HEK293 (cell line): ENCODE data around the gene STK24.

ENCODE experiments used
- CTCF ChIA-PET: fragments of 350-600 bp; formaldehyde crosslinking; extraction: SDS; loops from one replicate; lab custom pipeline; 2021; ENCODE audit warnings: antibody characterized with exemption; lab: Yijun Ruan, JAX
- POLR2A ChIA-PET: fragments of 300-600 bp; formaldehyde crosslinking; extraction: SDS; loops from one replicate; lab custom pipeline; 2020; ENCODE audit warnings: antibody characterized with exemption, inconsistent platforms; lab: Yijun Ruan, JAX
- H3K27ac ChIP-seq: fragments of 200-500 bp; sonication (Bioruptor generic); 2 replicates; pipeline ENCODE4 v1.5.1; 2014; ENCODE audit warnings: low read depth, low read length, control low read depth, inconsistent platforms; ENCODE audit errors: extremely low read depth
- H3K36me3 ChIP-seq, 2 experiments: fragments of 200-500 bp in 1 of 2; sonication (Bioruptor generic) in 1 of 2; 1 replicate in 1 of 2; 2 replicates in 1 of 2; pipeline ENCODE4 v1.5.1; 2014 to 2017; ENCODE audit warnings: inconsistent platforms in 2 of 2, low read length in 2 of 2; ENCODE audit not compliant: control insufficient read depth in 2 of 2, insufficient read depth in 1 of 2
- H3K4me1 ChIP-seq: fragments of 200-500 bp; sonication (Bioruptor generic); 2 replicates; pipeline ENCODE4 v1.5.1; 2014; ENCODE audit warnings: mild to moderate bottlenecking, low read length, inconsistent platforms; ENCODE audit not compliant: control insufficient read depth, insufficient read depth
- H3K4me3 ChIP-seq: 2 replicates; pipeline ENCODE4 v1.5.1; 2011; ENCODE audit warnings: low read depth, mild to moderate bottlenecking, control low read depth, low read length, moderate library complexity
- H3K9me3 ChIP-seq: fragments of 200-500 bp; sonication (Bioruptor generic); 2 replicates; pipeline ENCODE4 v1.5.1; 2014; ENCODE audit warnings: low read depth, low read length, inconsistent platforms; ENCODE audit not compliant: control insufficient read depth, insufficient read depth
- FEZF1 ChIP-seq: fragments of 450-650 bp; formaldehyde crosslinking; IDR thresholded peaks from 2 replicates; pipeline ENCODE4 v1.5.1; 2016; ENCODE audit warnings: missing biosample characterization, missing genetic modification characterization
- GLI2 ChIP-seq: fragments of 450-650 bp; formaldehyde crosslinking; IDR thresholded peaks from 2 replicates; pipeline ENCODE4; 2017; ENCODE audit warnings: missing biosample characterization, missing genetic modification characterization, low read depth, borderline replicate concordance
- MEIS1 ChIP-seq: sonication (generic); formaldehyde crosslinking; IDR thresholded peaks from 2 replicates; pipeline ENCODE4 v1.8.1; 2022; ENCODE audit warnings: missing genetic modification reagents, mild to moderate bottlenecking, borderline replicate concordance
- ZBTB6 ChIP-seq: fragments of 450-650 bp; formaldehyde crosslinking; IDR thresholded peaks from 2 replicates; pipeline ENCODE4 v1.5.1; 2017; ENCODE audit warnings: missing biosample characterization, missing genetic modification characterization
- ZNF121 ChIP-seq: fragments of 450-650 bp; formaldehyde crosslinking; IDR thresholded peaks from 2 replicates; pipeline ENCODE4 v1.5.1; 2016; ENCODE audit warnings: missing biosample characterization, missing genetic modification characterization
- ZNF133 ChIP-seq: fragments of 450-650 bp; formaldehyde crosslinking; IDR thresholded peaks from 2 replicates; pipeline ENCODE4 v1.5.1; 2016; ENCODE audit warnings: missing biosample characterization, missing genetic modification characterization
- ZNF157 ChIP-seq: fragments of 450-650 bp; formaldehyde crosslinking; IDR thresholded peaks from 2 replicates; pipeline ENCODE4 v1.5.1; 2016; ENCODE audit warnings: missing biosample characterization, missing genetic modification characterization
- ZNF214 ChIP-seq: fragments of 450-650 bp; formaldehyde crosslinking; IDR thresholded peaks from 2 replicates; pipeline ENCODE4 v1.5.1; 2017; ENCODE audit warnings: missing biosample characterization, mild to moderate bottlenecking, missing genetic modification characterization, borderline replicate concordance
- ZNF426 ChIP-seq: fragments of 450-650 bp; formaldehyde crosslinking; IDR thresholded peaks from 2 replicates; pipeline ENCODE4 v1.5.1; 2017; ENCODE audit warnings: missing biosample characterization, missing genetic modification characterization, mild to moderate bottlenecking, inconsistent platforms, moderate library complexity
- ZNF768 ChIP-seq: fragments of 450-650 bp; formaldehyde crosslinking; IDR thresholded peaks from 2 replicates; pipeline ENCODE4 v1.5.1; 2018; ENCODE audit warnings: missing biosample characterization, mild to moderate bottlenecking, missing genetic modification characterization
- ZSCAN16 ChIP-seq: fragments of 450-650 bp; formaldehyde crosslinking; IDR thresholded peaks from 2 replicates; pipeline ENCODE4 v1.5.1; 2016; ENCODE audit warnings: missing biosample characterization, missing genetic modification characterization
- TF ChIP-seq, protein P1 (sequence below): fragments of 450-650 bp; formaldehyde crosslinking; IDR thresholded peaks from 2 replicates; pipeline ENCODE4 v1.5.1; 2016; ENCODE audit warnings: missing biosample characterization, missing genetic modification characterization, low read depth
- TF ChIP-seq, protein P2 (sequence below): fragments of 450-650 bp; formaldehyde crosslinking; IDR thresholded peaks from 2 replicates; pipeline ENCODE4 v1.5.1; 2016; ENCODE audit warnings: missing biosample characterization, missing genetic modification characterization
- TF ChIP-seq, protein P3 (sequence below): fragments of 450-650 bp; formaldehyde crosslinking; IDR thresholded peaks from 2 replicates; pipeline ENCODE4 v1.5.0; 2017; ENCODE audit warnings: missing biosample characterization, missing genetic modification characterization, borderline replicate concordance
- TF ChIP-seq, protein P4 (sequence below): fragments of 450-650 bp; formaldehyde crosslinking; IDR thresholded peaks from 2 replicates; pipeline ENCODE4 v1.5.1; 2016; ENCODE audit warnings: missing biosample characterization, missing genetic modification characterization
- TF ChIP-seq, protein P5 (sequence below): fragments of 450-650 bp; formaldehyde crosslinking; IDR thresholded peaks from 2 replicates; pipeline ENCODE4 v1.5.1; 2016; ENCODE audit warnings: missing biosample characterization, missing genetic modification characterization

Gene STK24

GRCh38 chr13:98475522-98475921 lies 101.4 kb downstream of the STK24 start:
- no peaks in the 10 kb centered on the region for H3K9me3 ChIP-seq
- no peak overlapping the region for H3K4me3 ChIP-seq
- ChIA-PET CTCF (interaction anchor here (0.8 to 0.9 kb wide), 2 partner anchors 10 to 178 kb away, joined by 3 read pairs; no protein-coding TSS in a partner anchor), POLR2A (no interaction called here)
- peaks cover 3% of the 10 kb centered on the region; the same call in 1 of the 2 replicates for H3K4me1 ChIP-seq
- H3K27ac ChIP-seq = no peak overlapping the region
- TF ChIP-seq ZNF133 (tag by site-specific recombination) = no peak
- no peak for TF ChIP-seq ZSCAN16 (tag by site-specific recombination)
- TF ChIP-seq MEIS1 = no peak
- TF ChIP-seq ZNF426 = no peak
- no peak for TF ChIP-seq FEZF1 (tag by site-specific recombination)
- TF ChIP-seq ZNF768 (tag by site-specific recombination) = no peak
- no peak for TF ChIP-seq GLI2
- no peak for TF ChIP-seq ZBTB6 (tag by site-specific recombination)
- TF ChIP-seq, all 188 proteins: peak for 0
- H3K36me3 ChIP-seq = peaks cover 0 to 37% of the 10 kb centered on the region in 2 experiments; a peak in 1 of 3 replicates

GRCh38 chr13:98474761-98475160 lies 102.1 kb downstream of the STK24 start:
- Histone ChIP-seq H3K36me3 (peaks cover 0 to 37% of the 10 kb centered on the region in 2 experiments; a peak in 1 of 3 replicates), H3K4me3 (no peak overlapping the region), H3K27ac (no peak overlapping the region), H3K9me3 (no peaks in the 10 kb centered on the region), H3K4me1 (peaks cover 3% of the 10 kb centered on the region; the same call in 1 of the 2 replicates)
- CTCF ChIA-PET = no interaction called here
- TF ChIP-seq, protein P1, sequence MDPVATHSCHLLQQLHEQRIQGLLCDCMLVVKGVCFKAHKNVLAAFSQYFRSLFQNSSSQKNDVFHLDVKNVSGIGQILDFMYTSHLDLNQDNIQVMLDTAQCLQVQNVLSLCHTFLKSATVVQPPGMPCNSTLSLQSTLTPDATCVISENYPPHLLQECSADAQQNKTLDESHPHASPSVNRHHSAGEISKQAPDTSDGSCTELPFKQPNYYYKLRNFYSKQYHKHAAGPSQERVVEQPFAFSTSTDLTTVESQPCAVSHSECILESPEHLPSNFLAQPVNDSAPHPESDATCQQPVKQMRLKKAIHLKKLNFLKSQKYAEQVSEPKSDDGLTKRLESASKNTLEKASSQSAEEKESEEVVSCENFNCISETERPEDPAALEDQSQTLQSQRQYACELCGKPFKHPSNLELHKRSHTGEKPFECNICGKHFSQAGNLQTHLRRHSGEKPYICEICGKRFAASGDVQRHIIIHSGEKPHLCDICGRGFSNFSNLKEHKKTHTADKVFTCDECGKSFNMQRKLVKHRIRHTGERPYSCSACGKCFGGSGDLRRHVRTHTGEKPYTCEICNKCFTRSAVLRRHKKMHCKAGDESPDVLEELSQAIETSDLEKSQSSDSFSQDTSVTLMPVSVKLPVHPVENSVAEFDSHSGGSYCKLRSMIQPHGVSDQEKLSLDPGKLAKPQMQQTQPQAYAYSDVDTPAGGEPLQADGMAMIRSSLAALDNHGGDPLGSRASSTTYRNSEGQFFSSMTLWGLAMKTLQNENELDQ (tag by site-specific recombination) = no peak
- TF ChIP-seq, protein P2, sequence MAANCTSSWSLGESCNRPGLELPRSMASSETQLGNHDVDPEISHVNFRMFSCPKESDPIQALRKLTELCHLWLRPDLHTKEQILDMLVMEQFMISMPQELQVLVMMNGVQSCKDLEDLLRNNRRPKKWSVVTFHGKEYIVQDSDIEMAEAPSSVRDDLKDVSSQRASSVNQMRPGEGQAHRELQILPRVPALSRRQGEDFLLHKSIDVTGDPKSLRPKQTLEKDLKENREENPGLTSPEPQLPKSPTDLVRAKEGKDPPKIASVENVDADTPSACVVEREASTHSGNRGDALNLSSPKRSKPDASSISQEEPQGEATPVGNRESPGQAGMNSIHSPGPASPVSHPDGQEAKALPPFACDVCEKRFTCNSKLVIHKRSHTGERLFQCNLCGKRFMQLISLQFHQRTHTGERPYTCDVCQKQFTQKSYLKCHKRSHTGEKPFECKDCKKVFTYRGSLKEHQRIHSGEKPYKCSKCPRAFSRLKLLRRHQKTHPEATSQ (tag by site-specific recombination) = no peak
- TF ChIP-seq ZNF121 (no peak), ZNF133 (tag by site-specific recombination) (no peak), ZNF157 (no peak), ZNF214 (tag by site-specific recombination) (no peak)
- TF ChIP-seq, protein P3, sequence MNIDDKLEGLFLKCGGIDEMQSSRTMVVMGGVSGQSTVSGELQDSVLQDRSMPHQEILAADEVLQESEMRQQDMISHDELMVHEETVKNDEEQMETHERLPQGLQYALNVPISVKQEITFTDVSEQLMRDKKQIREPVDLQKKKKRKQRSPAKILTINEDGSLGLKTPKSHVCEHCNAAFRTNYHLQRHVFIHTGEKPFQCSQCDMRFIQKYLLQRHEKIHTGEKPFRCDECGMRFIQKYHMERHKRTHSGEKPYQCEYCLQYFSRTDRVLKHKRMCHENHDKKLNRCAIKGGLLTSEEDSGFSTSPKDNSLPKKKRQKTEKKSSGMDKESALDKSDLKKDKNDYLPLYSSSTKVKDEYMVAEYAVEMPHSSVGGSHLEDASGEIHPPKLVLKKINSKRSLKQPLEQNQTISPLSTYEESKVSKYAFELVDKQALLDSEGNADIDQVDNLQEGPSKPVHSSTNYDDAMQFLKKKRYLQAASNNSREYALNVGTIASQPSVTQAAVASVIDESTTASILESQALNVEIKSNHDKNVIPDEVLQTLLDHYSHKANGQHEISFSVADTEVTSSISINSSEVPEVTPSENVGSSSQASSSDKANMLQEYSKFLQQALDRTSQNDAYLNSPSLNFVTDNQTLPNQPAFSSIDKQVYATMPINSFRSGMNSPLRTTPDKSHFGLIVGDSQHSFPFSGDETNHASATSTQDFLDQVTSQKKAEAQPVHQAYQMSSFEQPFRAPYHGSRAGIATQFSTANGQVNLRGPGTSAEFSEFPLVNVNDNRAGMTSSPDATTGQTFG (tag by site-specific recombination) = no peak
- TF ChIP-seq, protein P4, sequence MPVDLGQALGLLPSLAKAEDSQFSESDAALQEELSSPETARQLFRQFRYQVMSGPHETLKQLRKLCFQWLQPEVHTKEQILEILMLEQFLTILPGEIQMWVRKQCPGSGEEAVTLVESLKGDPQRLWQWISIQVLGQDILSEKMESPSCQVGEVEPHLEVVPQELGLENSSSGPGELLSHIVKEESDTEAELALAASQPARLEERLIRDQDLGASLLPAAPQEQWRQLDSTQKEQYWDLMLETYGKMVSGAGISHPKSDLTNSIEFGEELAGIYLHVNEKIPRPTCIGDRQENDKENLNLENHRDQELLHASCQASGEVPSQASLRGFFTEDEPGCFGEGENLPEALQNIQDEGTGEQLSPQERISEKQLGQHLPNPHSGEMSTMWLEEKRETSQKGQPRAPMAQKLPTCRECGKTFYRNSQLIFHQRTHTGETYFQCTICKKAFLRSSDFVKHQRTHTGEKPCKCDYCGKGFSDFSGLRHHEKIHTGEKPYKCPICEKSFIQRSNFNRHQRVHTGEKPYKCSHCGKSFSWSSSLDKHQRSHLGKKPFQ (tag by site-specific recombination) = no peak
- TF ChIP-seq, protein P5, sequence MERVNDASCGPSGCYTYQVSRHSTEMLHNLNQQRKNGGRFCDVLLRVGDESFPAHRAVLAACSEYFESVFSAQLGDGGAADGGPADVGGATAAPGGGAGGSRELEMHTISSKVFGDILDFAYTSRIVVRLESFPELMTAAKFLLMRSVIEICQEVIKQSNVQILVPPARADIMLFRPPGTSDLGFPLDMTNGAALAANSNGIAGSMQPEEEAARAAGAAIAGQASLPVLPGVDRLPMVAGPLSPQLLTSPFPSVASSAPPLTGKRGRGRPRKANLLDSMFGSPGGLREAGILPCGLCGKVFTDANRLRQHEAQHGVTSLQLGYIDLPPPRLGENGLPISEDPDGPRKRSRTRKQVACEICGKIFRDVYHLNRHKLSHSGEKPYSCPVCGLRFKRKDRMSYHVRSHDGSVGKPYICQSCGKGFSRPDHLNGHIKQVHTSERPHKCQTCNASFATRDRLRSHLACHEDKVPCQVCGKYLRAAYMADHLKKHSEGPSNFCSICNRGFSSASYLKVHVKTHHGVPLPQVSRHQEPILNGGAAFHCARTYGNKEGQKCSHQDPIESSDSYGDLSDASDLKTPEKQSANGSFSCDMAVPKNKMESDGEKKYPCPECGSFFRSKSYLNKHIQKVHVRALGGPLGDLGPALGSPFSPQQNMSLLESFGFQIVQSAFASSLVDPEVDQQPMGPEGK (tag by site-specific recombination) = no peak
- POLR2A ChIA-PET = no interaction called here
